Stimulated activated naive CD8-positive, alpha-beta T cell treated with anti-CD3 and anti-CD28 coated beads, Interleukin-15, Interleukin-2, amounts not matched to agents 100 ng/mL and 50 ng/mL, for 24 hours (primary cell): ENCODE measurements around the gene MAST4.

Experiments used
- H3K27ac Mint-ChIP-seq: one replicate; pipeline ENCODE4 v1.8.0; 2021; ENCODE audit warnings: mild to moderate bottlenecking, mixed read lengths
- H3K27me3 Mint-ChIP-seq: one replicate; pipeline ENCODE4 v1.8.0; 2021; ENCODE audit warnings: mixed read lengths
- H3K36me3 Mint-ChIP-seq: one replicate; pipeline ENCODE4 v1.8.0; 2021; ENCODE audit warnings: low read depth, mixed read lengths
- H3K4me1 Mint-ChIP-seq: one replicate; pipeline ENCODE4 v1.8.0; 2021; ENCODE audit warnings: low read depth, mixed read lengths
- H3K4me3 Mint-ChIP-seq: one replicate; pipeline ENCODE4 v1.8.0; 2021; ENCODE audit warnings: mild to moderate bottlenecking, mixed read lengths
- H3K9me3 Mint-ChIP-seq: one replicate; pipeline ENCODE4 v1.8.0; 2021; ENCODE audit warnings: mixed read lengths

Gene MAST4

DNA sequence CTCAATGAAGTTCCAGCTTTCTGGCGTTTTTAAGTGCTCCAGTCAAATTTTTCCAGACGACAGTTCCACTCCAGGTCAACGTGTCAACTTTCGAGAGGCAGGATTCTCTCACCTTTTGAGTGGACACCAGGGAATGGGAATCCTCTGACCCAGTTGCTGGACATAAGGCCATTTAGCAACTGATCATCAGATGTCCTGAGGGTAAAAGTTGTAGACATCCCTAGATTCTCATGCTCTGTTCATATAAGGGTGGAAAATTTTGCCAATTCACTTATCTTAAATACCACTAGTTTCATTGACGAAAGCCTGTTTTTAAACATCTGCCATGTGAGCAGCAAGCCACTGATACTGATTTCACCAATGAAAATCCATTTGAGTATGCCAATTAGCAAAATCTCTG is 275.5 kb downstream of the MAST4 start:
- H3K4me1 Mint-ChIP-seq, result no peaks in the 10 kb centered on the region
- H3K4me3 Mint-ChIP-seq, result no peak overlapping the region
- H3K36me3 Mint-ChIP-seq, result no peaks in the 10 kb centered on the region
- no peak overlapping the region for H3K27ac Mint-ChIP-seq
- no peaks in the 10 kb centered on the region for H3K9me3 Mint-ChIP-seq
- H3K27me3 Mint-ChIP-seq, result no peaks in the 10 kb centered on the region

DNA sequence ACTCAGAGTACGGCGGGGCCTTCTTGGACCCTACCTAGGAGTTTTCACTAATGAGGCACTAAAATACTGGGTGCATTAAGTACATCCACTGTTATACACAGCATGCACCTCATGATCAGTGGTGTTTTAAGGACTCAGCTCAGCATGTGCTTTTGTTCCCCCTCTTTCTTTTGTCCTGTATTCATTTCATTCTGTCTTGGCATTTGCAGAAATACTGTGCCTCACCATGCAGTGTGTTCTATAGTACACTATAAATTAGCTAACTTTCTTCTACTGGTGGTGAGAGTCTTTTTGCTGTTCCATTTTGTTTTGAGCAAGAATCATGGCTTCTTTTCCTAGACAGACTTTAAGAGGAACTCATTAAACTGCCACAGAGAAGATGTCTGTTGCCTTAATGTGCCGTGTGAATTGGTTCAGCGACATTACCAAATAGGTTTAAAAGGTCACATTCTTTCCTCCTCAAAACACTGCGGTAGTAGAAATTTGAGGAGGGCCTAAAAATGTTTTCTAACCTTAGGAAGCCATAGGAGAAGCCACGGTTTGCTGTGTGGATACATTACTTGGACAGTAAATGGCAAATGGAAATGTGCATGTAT is 276.6 kb downstream of the MAST4 start:
- Mint-ChIP-seq H3K27me3 (no peaks in the 10 kb centered on the region), H3K36me3 (no peaks in the 10 kb centered on the region), H3K9me3 (no peaks in the 10 kb centered on the region), H3K4me1 (no peaks in the 10 kb centered on the region), H3K4me3 (no peak overlapping the region), H3K27ac (no peak overlapping the region)

DNA sequence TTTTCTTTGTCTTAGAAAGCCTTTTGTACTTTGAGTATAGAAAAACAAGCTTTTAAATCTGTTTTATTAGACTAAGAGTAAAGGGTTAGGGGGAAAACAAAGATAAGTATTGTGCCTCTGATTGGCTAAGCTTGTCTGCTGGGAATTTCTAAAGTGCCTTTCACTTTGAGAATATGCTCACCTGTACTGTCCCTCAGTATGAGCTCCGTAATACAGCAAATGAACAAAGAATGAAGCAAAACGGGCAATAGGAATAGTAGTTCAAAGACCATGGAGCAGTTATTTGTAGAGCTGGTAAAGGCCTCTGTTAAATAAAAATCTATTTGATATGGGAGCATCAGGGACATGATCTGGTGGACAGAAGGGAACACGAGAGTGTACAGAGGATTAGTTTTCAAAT is 277.8 kb downstream of the MAST4 start:
- Mint-ChIP-seq H3K27me3 (no peaks in the 10 kb centered on the region), H3K4me3 (no peak overlapping the region), H3K4me1 (no peaks in the 10 kb centered on the region), H3K9me3 (no peaks in the 10 kb centered on the region), H3K36me3 (no peaks in the 10 kb centered on the region), H3K27ac (no peak overlapping the region)

DNA sequence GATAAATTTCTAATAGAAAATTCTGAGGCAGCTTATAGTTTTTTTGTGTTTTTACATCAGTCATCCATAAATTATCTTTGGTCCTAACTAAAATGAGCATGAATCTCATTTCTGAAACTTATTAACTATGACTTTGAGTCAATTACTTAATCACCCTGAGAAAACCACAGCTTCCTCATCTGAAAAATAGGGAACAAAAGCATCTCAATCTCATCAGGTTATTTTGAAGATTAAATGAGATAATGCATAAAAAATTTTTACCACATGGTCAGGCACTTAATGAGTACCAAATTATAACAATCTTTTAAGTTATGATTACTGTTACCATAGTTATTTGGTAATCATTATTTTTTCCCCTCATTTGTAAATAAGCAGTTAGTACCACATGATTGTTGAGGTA is 279.1 kb downstream of the MAST4 start:
- H3K27ac Mint-ChIP-seq, result no peak overlapping the region
- no peaks in the 10 kb centered on the region for H3K4me1 Mint-ChIP-seq
- H3K36me3 Mint-ChIP-seq, result no peaks in the 10 kb centered on the region
- no peaks in the 10 kb centered on the region for H3K9me3 Mint-ChIP-seq
- H3K27me3 Mint-ChIP-seq, result peaks cover 3% of the 10 kb centered on the region
- H3K4me3 Mint-ChIP-seq, result no peak overlapping the region

DNA sequence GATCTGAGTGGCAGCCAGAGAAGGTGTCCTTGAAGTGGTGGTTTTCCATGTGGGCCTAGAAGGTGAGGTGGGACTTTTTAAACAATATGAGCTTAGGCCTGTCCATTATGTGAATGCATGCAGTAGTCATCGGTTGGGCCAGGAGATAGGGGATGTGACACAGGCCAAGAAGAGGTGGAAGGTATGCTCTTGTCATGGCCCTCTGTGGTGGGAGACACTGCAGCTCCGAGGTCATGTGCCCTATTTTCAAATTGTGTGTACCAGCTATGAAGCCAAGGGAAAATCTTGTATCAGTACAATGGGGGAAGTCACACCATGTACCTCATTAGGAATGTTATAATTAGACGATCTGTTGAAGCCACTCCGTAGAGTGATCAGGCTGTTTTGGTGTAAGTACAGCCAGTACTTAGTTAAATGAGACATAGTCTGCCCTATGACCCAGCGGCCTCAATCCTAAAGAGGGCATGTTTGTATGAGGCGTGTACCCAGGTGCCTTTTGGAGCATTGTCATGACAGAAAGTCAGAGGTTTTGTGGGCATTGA is 280.1 kb downstream of the MAST4 start:
- no peaks in the 10 kb centered on the region for H3K9me3 Mint-ChIP-seq
- H3K27me3 Mint-ChIP-seq, result peaks cover 4% of the 10 kb centered on the region
- no peak overlapping the region for H3K27ac Mint-ChIP-seq
- no peaks in the 10 kb centered on the region for H3K4me1 Mint-ChIP-seq
- H3K36me3 Mint-ChIP-seq, result no peaks in the 10 kb centered on the region
- no peak overlapping the region for H3K4me3 Mint-ChIP-seq

DNA sequence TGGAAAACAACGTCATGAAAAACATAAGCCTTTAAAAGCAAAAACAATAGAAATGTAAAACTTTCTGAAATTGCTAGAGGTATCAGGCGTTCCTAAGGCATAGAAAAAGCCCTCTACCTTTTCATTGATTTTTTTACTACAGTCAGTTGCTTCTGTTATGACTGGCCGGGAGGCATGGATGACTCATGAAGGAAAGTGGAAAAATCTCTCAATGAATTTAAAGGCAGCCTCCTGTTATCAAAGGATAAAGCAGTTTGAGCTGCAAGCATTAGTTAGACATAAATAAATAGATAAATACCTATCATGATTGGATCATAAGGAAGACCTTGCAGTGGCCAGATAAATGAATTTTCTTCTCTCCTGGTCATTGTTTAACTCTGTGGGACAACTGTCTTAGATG is 281.6 kb downstream of the MAST4 start:
- Mint-ChIP-seq H3K9me3 (no peaks in the 10 kb centered on the region), H3K4me1 (no peaks in the 10 kb centered on the region), H3K36me3 (no peaks in the 10 kb centered on the region), H3K4me3 (no peak overlapping the region), H3K27me3 (peaks cover 7% of the 10 kb centered on the region), H3K27ac (no peak overlapping the region)

DNA sequence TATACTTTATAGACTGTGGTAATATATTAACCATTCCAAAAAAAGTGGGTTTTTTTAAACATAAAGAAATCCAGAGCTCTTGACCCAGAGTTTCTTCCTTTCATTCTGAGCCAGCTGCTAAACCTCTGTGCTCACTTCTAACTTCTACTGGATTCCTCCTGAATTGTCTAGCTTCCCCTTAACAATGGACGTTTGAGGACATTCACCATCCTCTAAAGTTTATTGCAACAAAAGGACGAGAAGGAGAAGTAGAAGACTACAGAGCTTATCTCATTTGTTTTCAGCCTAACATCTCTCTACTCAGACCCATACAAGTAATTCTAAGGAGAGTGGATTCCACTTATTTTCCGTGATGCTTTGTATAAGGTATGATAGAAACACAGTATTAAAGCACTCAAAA is 284.2 kb downstream of the MAST4 start:
- Mint-ChIP-seq H3K27ac (no peak overlapping the region), H3K4me3 (no peak overlapping the region), H3K4me1 (no peaks in the 10 kb centered on the region), H3K27me3 (peaks cover 12% of the 10 kb centered on the region), H3K36me3 (no peaks in the 10 kb centered on the region), H3K9me3 (no peaks in the 10 kb centered on the region)

DNA sequence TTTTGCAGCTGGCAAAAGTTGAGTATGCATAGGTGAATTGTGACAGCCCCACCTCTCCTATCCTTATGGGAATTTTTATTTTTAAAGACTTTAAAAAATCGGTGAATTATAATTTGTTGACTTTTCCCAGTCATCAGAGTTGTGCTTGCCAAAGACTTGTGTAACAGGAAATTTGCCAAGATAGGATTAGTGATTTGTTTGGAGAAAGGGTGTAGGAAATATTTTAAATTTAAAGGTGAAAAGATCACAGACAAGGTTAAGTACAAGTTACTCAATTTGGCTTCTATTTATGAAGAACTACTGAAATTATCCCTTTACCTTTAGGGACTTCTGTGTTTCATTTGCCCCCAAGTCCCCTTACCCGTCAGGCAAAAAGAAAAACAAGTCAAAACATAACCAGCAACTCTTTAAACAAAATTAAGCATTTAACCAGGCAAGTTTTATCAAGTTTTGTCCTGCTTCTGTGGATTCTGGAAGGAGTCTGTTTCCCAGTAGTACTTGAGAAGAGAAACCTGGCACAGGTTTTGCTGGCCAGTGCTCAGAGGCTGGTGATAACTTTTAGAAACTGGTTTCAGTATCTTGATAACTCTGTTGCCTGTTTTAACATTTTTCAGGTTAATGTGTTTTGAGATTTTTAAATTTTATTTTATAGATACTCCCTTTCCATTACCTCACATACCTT is 285.4 kb downstream of the MAST4 start:
- no peaks in the 10 kb centered on the region for H3K9me3 Mint-ChIP-seq
- H3K4me1 Mint-ChIP-seq, result no peaks in the 10 kb centered on the region
- H3K4me3 Mint-ChIP-seq, result no peak overlapping the region
- H3K27ac Mint-ChIP-seq, result no peak overlapping the region
- no peaks in the 10 kb centered on the region for H3K36me3 Mint-ChIP-seq
- peaks cover 12% of the 10 kb centered on the region for H3K27me3 Mint-ChIP-seq

DNA sequence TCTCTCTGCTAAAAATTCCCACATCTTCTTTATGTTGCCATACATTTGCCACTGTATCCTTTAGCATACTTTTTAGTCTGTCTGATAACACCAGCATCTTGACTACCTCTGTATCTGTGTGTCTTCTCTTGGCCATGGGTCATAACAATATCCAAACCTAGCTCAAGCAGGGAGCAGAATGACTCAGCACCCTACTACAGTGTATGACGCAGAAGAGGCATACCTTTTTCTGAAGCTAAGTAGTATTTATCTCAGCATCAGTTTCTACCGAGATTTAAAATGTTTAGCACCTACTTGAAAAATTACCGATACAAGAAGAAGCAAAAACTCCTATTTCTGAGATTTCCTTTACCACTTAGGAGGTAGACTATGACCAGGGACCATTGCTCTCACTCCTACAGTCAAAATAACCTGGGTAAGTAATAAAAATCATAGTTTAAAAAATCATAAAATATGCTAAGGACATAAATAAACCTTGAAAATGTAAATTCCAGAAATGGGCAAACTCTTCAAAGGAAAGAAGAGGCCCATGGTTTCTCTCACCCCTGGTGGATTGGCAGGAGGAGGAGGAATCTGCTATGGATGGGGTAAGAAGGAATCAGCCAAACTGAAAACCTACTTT is 286.5 kb downstream of the MAST4 start:
- Mint-ChIP-seq H3K4me1 (no peaks in the 10 kb centered on the region), H3K27me3 (peaks cover 12% of the 10 kb centered on the region), H3K27ac (no peak overlapping the region), H3K9me3 (no peaks in the 10 kb centered on the region), H3K4me3 (no peak overlapping the region), H3K36me3 (no peaks in the 10 kb centered on the region)

DNA sequence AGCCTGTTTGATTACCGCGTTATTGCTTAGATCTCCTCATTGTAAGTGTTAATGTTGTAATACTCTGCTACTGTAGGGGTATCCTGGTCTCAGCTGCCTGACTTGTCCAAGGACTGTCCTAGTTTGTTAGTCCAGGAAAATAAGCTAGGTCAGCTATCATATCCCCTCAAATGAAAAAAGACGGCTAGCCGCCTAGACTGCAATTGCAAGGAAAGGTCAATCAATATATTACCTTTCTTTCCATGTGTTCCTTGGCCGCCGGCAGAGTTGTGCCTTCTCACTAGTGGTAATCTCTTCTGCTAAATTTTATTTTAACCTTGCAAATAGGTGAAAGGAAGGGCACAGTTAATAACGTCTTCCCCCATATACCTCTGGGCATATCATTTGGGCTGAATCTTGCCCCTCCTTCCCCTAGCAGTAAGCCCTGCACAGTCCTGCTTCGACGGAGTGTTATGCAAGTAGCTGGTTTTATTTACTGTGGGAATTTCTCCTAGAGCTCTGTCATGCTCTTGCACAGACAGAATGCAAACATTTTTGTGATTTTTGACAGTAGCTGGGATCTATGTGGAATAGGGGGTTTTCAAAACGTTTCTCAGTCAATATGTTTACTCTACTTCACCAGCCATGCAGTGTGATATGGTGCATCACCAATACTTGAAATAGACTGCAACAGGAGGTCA is 288.5 kb downstream of the MAST4 start:
- H3K36me3 Mint-ChIP-seq, result no peaks in the 10 kb centered on the region

DNA sequence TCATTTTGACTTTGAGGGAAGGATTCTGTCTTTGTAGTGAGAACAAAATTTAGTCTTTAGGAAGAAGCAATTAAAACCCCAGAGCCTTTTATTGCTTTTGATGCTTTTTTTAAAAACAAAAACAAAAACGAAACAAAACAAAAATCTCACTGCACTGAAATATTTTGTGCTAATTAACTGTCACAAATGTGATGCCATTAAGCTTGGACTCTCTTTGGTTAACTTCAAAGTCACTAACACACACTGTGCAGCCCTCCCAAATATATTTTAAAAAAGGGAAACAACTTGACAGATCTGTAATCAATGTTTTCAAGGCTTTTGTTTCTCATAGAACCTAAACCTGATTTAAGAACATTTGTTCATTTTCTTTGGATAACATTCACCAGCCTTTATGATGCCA is 290.7 kb downstream of the MAST4 start:
- H3K4me3 Mint-ChIP-seq, result no peak overlapping the region
- H3K27ac Mint-ChIP-seq, result no peak overlapping the region
- no peaks in the 10 kb centered on the region for H3K9me3 Mint-ChIP-seq
- H3K4me1 Mint-ChIP-seq, result no peaks in the 10 kb centered on the region
- peaks cover 26% of the 10 kb centered on the region for H3K27me3 Mint-ChIP-seq
- H3K36me3 Mint-ChIP-seq, result no peaks in the 10 kb centered on the region

More for the DNA sequence above, 288.5 kb downstream of the MAST4 start:
- Mint-ChIP-seq H3K27me3 (peaks cover 19% of the 10 kb centered on the region), H3K4me3 (no peak overlapping the region), H3K9me3 (no peaks in the 10 kb centered on the region), H3K27ac (no peak overlapping the region), H3K4me1 (no peaks in the 10 kb centered on the region)

DNA sequence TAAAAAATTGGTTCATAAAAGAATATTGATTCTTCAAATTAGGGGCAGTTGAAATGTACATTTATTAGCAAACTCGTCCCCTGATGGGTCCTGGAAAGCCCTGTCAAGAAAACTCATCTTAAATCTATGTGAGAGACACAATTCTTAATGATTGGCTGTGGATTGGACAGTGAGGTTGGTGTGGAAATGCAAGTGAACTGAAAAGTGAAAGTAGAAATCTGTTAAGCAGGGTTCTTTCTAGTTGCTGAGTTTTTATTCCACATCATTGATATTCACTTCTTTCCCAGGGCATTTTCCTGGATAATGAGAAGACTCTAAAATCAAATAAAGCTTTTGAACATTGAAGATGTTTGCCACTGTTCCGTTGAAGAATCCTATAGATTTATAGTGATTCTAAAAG is 292.4 kb downstream of the MAST4 start:
- Mint-ChIP-seq H3K4me3 (no peak overlapping the region), H3K27ac (no peak overlapping the region), H3K9me3 (no peaks in the 10 kb centered on the region), H3K27me3 (peaks cover 25% of the 10 kb centered on the region), H3K36me3 (no peaks in the 10 kb centered on the region), H3K4me1 (no peaks in the 10 kb centered on the region)

DNA sequence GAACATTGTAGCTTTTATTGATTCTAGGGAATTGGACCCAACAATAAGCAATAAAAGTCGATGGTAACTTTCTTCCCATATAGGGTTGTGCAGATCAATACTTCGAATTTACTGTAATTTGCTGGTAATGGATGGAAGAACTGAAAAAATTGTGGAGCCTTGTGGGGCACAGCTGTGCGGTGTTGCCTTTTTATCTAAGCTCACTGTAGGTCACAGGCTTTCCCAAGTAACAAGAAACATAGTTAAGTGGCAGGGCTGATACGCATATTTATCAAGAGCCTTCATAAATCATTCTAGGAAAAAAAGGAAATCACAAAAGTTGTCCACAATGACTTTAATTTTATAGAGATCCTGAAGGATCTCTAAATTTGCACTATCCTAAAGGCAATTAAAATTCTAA is 292.9 kb downstream of the MAST4 start:
- Mint-ChIP-seq H3K27ac (no peak overlapping the region), H3K4me1 (no peaks in the 10 kb centered on the region), H3K36me3 (no peaks in the 10 kb centered on the region), H3K9me3 (no peaks in the 10 kb centered on the region), H3K4me3 (no peak overlapping the region), H3K27me3 (peaks cover 21% of the 10 kb centered on the region)

DNA sequence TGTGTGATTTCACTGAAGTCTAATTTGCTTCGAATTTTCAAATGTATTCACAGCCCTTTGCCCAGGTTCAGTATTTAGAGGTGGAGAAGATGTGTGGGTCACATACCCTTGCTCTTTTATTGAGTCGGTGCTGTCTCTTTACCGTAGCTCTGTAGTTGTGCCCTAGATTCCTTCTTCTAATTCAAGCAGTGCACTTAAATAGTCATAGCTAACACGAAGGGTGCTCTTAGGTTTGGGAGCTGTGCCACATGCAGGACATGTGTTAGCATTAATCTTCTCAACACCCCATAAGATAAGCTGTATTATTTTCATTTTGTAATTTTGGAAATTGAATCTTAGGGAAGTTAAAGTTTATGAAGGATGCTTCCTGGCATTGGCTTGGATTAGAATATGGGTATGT is 293.3 kb downstream of the MAST4 start:
- no peak overlapping the region for H3K27ac Mint-ChIP-seq
- no peak overlapping the region for H3K4me3 Mint-ChIP-seq
- peaks cover 25% of the 10 kb centered on the region for H3K27me3 Mint-ChIP-seq
- no peaks in the 10 kb centered on the region for H3K4me1 Mint-ChIP-seq
- no peaks in the 10 kb centered on the region for H3K9me3 Mint-ChIP-seq
- H3K36me3 Mint-ChIP-seq, result no peaks in the 10 kb centered on the region
